ENCODE data around the gene AQP12B.

- TF ChIP-seq CTCF (IDR thresholded peaks at IDR 0.05) (no peak), POLR2A (IDR thresholded peaks at IDR 0.05) (no peak)
Measured at GRCh38 chr2:240726876-240727275, 44.2 kb upstream of the AQP12B start.

Data from heart left ventricle (tissue), 13 donors.